ENCODE data around the gene APOO.

- TF ChIP-seq CTCF (IDR thresholded peaks at IDR 0.05) (no peak), ZFX (IDR thresholded peaks at IDR 0.05; ENCODE audit: borderline replicate concordance) (no peak)
Observed at GRCh38 chrX:23844502-23845138, 63.1 kb downstream of the APOO start.
